ENCODE results near the gene CACNA1G. TPM values are rescaled to one million over a fixed set of nuclear protein-coding genes. Genes with fewer than 3 reads are reported as not detected.

CACNA1G gene
- total and polyA plus RNA-seq, 2 donors from 2014 or later, result 0.06 TPM; not detected in 1

- FAIRE-seq (no peak), DNase-seq (no peak)
- Histone ChIP-seq H3K27me3 (ENCODE audit: control insufficient read depth, insufficient read depth, low read length) (no peaks in the 10 kb centered on the region), H3K36me3 (ENCODE audit: control insufficient read depth in 2 of 3, insufficient read depth in 3 of 3, low read length in 3 of 3) (peaks cover 0 to 2% (median 0%) of the 10 kb centered on the region in 3 donors), H3K4me3 (ENCODE audit: low read length in 3 of 3) (no peak overlapping the region), H3K9ac (ENCODE audit: low read length in 3 of 3) (no peak overlapping the region), H3K9me3 (ENCODE audit: control insufficient read depth in 2 of 3, insufficient read depth in 1 of 3, low read length in 3 of 3) (no peaks in the 10 kb centered on the region), H3K27ac (ENCODE audit: low read depth in 2 of 2, low read length in 2 of 2) (no peak overlapping the region), H3K4me1 (ENCODE audit: control insufficient read depth in 2 of 3, insufficient read depth in 2 of 3, low read depth in 1 of 3, low read length in 3 of 3) (no peaks in the 10 kb centered on the region)
- intact Hi-C loops (cut with DNase I), result no loop called here
- TF ChIP-seq, protein P1, sequence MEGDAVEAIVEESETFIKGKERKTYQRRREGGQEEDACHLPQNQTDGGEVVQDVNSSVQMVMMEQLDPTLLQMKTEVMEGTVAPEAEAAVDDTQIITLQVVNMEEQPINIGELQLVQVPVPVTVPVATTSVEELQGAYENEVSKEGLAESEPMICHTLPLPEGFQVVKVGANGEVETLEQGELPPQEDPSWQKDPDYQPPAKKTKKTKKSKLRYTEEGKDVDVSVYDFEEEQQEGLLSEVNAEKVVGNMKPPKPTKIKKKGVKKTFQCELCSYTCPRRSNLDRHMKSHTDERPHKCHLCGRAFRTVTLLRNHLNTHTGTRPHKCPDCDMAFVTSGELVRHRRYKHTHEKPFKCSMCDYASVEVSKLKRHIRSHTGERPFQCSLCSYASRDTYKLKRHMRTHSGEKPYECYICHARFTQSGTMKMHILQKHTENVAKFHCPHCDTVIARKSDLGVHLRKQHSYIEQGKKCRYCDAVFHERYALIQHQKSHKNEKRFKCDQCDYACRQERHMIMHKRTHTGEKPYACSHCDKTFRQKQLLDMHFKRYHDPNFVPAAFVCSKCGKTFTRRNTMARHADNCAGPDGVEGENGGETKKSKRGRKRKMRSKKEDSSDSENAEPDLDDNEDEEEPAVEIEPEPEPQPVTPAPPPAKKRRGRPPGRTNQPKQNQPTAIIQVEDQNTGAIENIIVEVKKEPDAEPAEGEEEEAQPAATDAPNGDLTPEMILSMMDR (IDR thresholded peaks at IDR 0.05; ENCODE audit: borderline replicate concordance, extremely low read depth, insufficient read depth), result no peak
Observed at GRCh38 chr17:50573866-50574611, 13.5 kb downstream of the CACNA1G start.

DNA sequence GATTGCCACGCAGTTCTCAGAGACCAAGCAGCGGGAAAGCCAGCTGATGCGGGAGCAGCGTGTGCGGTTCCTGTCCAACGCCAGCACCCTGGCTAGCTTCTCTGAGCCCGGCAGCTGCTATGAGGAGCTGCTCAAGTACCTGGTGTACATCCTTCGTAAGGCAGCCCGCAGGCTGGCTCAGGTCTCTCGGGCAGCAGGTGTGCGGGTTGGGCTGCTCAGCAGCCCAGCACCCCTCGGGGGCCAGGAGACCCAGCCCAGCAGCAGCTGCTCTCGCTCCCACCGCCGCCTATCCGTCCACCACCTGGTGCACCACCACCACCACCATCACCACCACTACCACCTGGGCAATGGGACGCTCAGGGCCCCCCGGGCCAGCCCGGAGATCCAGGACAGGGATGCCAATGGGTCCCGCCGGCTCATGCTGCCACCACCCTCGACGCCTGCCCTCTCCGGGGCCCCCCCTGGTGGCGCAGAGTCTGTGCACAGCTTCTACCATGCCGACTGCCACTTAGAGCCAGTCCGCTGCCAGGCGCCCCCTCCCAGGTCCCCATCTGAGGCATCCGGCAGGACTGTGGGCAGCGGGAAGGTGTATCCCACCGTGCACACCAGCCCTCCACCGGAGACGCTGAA lies 15.2 kb downstream of the CACNA1G start:
- Histone ChIP-seq H3K36me3 (ENCODE audit: control insufficient read depth in 2 of 3, insufficient read depth in 3 of 3, low read length in 3 of 3) (peaks cover 0 to 2% (median 0%) of the 10 kb centered on the region in 3 donors), H3K4me1 (ENCODE audit: control insufficient read depth in 2 of 3, insufficient read depth in 2 of 3, low read depth in 1 of 3, low read length in 3 of 3) (no peaks in the 10 kb centered on the region), H3K27ac (ENCODE audit: low read depth in 2 of 2, low read length in 2 of 2) (no peak overlapping the region), H3K9me3 (ENCODE audit: control insufficient read depth in 2 of 3, insufficient read depth in 1 of 3, low read length in 3 of 3) (no peaks in the 10 kb centered on the region), H3K9ac (ENCODE audit: low read length in 3 of 3) (no peak overlapping the region), H3K27me3 (ENCODE audit: control insufficient read depth, insufficient read depth, low read length) (no peaks in the 10 kb centered on the region), H3K4me3 (ENCODE audit: low read length in 3 of 3) (no peak overlapping the region)
- FAIRE-seq (no peak), DNase-seq (no peak)
- TF ChIP-seq, protein P1 (IDR thresholded peaks at IDR 0.05; ENCODE audit: borderline replicate concordance, extremely low read depth, insufficient read depth), result no peak
- intact Hi-C loops (cut with DNase I), result no loop called here

- Histone ChIP-seq H3K9me3 (ENCODE audit: control insufficient read depth in 2 of 3, insufficient read depth in 1 of 3, low read length in 3 of 3) (no peaks in the 10 kb centered on the region), H3K9ac (ENCODE audit: low read length in 3 of 3) (no peak overlapping the region), H3K27me3 (ENCODE audit: control insufficient read depth, insufficient read depth, low read length) (no peaks in the 10 kb centered on the region), H3K4me1 (ENCODE audit: control insufficient read depth in 2 of 3, insufficient read depth in 2 of 3, low read depth in 1 of 3, low read length in 3 of 3) (no peaks in the 10 kb centered on the region), H3K27ac (ENCODE audit: low read depth in 2 of 2, low read length in 2 of 2) (no peak overlapping the region), H3K4me3 (ENCODE audit: low read length in 3 of 3) (no peak overlapping the region), H3K36me3 (ENCODE audit: control insufficient read depth in 2 of 3, insufficient read depth in 3 of 3, low read length in 3 of 3) (peaks cover 0 to 2% (median 0%) of the 10 kb centered on the region in 3 donors)
- FAIRE-seq, result no peak
- intact Hi-C loops (cut with DNase I), result no loop called here
- DNase-seq, result no peak
- TF ChIP-seq, protein P1 (IDR thresholded peaks at IDR 0.05; ENCODE audit: borderline replicate concordance, extremely low read depth, insufficient read depth), result no peak
Observed at GRCh38 chr17:50576864-50577263, 16.3 kb downstream of the CACNA1G start.

Data from kidney (tissue), 14 donors.